ENCODE measurements around the gene C6orf141.

DNA sequence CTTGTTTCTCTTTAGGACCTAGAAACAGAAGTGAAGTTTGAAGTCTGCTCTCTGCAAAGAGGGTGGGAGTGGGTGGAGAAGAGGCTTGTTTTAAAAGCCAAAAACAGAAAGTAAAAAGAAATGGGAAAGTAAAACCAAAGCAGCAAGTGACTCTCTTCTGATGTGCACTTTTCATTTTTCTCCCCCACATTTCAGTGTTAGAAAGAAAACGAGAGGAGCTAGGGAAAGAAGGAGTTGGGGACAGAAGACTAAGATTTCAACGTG lies 1.3 kb downstream of the C6orf141 start:
- TF ChIP-seq, protein P1, sequence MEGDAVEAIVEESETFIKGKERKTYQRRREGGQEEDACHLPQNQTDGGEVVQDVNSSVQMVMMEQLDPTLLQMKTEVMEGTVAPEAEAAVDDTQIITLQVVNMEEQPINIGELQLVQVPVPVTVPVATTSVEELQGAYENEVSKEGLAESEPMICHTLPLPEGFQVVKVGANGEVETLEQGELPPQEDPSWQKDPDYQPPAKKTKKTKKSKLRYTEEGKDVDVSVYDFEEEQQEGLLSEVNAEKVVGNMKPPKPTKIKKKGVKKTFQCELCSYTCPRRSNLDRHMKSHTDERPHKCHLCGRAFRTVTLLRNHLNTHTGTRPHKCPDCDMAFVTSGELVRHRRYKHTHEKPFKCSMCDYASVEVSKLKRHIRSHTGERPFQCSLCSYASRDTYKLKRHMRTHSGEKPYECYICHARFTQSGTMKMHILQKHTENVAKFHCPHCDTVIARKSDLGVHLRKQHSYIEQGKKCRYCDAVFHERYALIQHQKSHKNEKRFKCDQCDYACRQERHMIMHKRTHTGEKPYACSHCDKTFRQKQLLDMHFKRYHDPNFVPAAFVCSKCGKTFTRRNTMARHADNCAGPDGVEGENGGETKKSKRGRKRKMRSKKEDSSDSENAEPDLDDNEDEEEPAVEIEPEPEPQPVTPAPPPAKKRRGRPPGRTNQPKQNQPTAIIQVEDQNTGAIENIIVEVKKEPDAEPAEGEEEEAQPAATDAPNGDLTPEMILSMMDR (IDR thresholded peaks at IDR 0.05 in 2 of 3, conservative IDR thresholded peaks at IDR 0.05 in 1 of 3; ENCODE audit: borderline replicate concordance in 1 of 3, insufficient read depth in 1 of 3, low read depth in 2 of 3, low read length in 2 of 3) = no peak
- TF ChIP-seq EZH2 (IDR thresholded peaks at IDR 0.05) = no peak
- no peak for TF ChIP-seq ELF1 (IDR thresholded peaks at IDR 0.05; ENCODE audit: borderline replicate concordance, low read depth)
- no peak for TF ChIP-seq POLR2A (IDR thresholded peaks at IDR 0.05; ENCODE audit: borderline replicate concordance, extremely low read depth, insufficient read depth, insufficient read length)

Data from HCT116 (cell line).